GM18498 (cell line): ENCODE results near the gene C10orf67.
"Not testable (repeated sequence)": the region's sequence is repeated elsewhere in the genome, so short reads cannot be mapped to it uniquely, and the experiment has no call there.

Source experiments
- ATAC-seq: cut with Tn5 transposase; IDR thresholded peaks from one replicate; pipeline ENCODE4 v1.9.1; 2021; ENCODE audit warnings: mild to moderate bottlenecking, moderate library complexity; ENCODE audit not compliant: unreplicated experiment

The C10orf67 gene

DNA sequence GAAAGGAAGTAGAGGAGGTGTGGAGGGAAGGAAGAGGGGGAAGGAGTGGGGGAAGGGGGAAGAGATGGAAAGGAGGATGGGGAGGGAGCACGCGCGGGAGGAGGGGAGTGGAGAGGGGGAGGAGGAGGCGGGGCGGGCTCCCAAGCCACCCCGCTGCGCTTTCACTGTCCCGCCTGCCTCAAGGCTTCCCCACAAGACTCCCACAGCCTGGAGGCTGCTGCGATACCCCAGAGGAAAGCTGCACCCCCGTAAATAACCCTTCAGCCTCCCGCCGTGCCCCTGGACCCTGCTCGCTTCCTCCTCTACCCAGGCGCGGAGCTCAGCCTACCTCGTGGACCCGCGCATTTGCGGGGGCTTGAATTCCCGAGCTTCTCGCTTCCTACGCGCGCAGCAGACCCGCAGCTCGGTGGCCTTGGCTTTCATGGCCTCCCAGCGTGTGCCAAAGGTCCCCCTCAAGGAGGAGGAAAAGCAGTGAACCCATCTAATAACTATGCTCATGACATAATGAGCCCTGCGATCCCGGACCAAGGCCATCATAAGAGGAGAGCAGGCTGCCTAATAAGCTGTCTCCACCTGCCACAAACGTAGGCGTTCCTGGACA is at the start of gene C10orf67:
TSS of gene C10orf67 (minus strand) at position 557 of the 601 bp plus-strand sequence. CDS start at position 534, 23 bp downstream.
- peak; percentile 40 for ATAC-seq

- no peak for ATAC-seq
These were observed 47.2 kb upstream of the C10orf67 start for GRCh38 chr10:23391821-23392220.

DNA sequence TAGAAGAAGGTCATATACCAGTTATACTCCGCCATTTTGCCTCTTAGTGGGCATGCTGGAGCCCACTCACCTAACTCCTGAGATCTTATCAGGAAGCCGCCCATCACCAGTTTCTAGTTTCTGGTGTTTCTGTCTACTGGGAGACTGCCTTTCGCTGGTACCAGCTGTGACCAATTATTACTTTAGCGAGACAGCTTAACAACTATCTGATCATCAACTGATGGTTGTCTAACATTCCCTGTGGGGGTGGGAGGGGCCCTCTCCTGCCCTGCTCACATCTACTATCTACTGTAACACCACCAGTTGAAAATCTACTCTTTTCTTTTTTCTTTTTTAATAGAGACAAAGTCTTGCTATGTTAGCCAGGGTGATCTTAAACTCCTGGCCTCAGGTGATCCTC is 46.2 kb upstream of the C10orf67 start:
- no peak for ATAC-seq

GRCh38 chr10:23390408-23390807 is 45.8 kb upstream of the C10orf67 start:
- not testable (repeated sequence) for ATAC-seq

- not testable (repeated sequence) for ATAC-seq
These were observed 42.9 kb upstream of the C10orf67 start for GRCh38 chr10:23387516-23387915.

GRCh38 chr10:23386052-23386451 is 41.5 kb upstream of the C10orf67 start:
- ATAC-seq, result no peak

- ATAC-seq, result no peak
These were observed 39.8 kb upstream of the C10orf67 start for GRCh38 chr10:23384364-23384763.

GRCh38 chr10:23383637-23384036 is 39.0 kb upstream of the C10orf67 start:
- ATAC-seq, result no peak

DNA sequence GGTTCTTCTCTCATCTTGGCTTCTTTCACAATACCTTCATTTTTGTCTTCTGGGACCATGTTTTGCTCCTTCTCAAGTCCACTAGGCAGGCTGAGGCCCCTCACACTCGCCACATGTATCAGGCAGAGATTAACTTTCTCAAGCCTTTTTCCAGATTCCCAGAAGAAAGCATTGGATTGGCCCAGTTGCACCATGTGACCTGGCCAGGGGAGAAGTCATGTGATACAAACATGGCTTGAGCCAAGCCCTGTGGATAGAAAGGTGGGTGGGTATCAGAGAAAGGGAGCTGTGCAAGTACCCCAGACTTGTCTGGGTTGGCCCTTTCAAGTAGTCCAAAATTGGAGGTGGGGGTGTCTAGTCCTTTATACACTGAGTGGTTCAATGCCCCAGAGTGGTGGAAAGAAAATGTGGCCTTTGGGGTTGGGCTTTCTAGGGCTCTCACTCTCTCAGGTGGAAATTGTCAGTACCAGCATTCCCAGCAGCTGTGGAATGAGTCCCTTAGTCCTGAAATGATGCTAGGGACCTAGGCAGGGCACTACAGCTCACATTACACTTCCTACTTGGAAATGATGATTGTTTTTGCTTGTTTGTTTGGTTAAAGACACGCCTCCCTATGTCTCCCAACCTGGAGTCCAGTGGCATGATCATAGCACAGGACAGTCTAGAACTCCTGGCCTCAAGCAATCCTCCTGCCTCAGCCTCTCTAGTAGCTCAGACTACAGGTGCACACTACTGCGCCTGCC is 36.9 kb upstream of the C10orf67 start:
- no peak for ATAC-seq

DNA sequence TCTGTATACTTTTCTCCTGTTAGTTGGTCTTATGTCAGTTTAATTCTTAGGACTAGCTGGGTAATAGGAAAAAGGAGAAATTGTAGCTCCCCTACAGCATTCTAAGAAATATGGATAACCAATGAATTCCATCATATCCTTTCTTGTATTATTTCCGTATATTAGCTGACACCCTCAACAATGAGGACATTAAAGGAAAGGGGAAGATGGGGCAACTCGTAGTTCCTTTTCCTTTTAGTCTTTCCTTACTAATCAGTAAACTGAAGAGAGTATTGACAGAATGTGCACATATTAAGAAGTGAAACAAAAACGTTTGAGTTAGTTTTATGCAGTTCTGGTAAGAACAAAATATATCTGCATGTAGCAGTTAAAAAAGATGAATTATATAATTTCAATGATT is 35.1 kb upstream of the C10orf67 start:
- ATAC-seq, result no peak

- no peak for ATAC-seq
These were observed 31.6 kb upstream of the C10orf67 start for GRCh38 chr10:23376229-23376655.

DNA sequence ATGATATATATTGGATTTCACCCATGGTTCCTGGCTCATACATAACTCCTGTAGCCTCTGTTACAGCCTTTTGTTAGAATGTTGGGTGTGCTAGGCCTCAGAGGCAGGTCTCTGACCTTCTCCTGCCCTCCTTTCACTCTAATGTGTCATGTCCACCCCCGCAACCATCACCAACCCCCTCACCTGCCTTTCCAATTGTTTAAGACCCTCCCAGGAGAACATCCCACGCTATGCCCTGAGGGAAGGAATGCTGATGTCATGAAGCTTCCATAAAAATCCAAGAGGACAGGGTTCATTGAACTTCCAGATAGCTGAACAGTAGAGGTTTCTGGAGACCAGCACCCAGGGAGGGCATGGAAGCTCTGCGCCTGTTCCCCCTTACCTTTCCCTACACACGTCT is 30.8 kb upstream of the C10orf67 start:
- no peak for ATAC-seq

DNA sequence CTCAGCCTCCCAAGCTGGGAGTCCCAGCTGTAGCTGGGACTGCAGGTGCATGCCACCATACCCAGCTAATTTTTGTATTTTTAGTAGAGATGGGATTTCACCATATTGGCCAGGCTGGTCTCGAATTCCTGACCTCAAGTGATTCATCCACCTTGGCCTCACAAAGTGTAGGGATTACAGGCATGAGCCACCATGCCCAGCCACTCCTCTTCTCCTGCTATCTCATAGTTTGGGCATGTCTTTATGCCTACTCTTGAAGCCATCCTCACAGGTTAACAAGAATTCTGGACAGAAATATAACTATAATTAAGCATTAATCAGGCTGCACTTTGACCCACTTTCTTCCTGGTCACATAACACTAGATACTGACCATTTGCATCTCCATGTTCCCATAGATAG is 28.6 kb upstream of the C10orf67 start:
- ATAC-seq, result no peak

DNA sequence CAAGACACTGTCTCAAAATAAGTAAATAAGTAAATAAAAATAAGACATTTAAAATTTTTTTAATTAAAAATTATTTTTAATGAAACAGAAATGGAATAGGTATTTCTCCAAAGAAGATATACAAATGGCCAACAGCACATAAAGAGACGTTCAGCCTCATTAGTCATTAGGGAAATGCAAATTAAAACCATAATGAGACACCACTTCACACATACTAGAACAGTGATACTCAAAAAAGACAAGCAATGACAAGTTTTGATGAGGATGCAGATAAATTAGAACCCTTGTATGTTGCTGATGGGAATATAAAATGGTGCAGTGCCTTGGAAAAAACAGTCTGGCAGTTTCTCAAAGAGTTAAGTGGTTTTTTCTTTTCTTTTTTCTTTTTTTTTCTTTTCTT is 26.5 kb upstream of the C10orf67 start:
- peak; percentile 31 for ATAC-seq

DNA sequence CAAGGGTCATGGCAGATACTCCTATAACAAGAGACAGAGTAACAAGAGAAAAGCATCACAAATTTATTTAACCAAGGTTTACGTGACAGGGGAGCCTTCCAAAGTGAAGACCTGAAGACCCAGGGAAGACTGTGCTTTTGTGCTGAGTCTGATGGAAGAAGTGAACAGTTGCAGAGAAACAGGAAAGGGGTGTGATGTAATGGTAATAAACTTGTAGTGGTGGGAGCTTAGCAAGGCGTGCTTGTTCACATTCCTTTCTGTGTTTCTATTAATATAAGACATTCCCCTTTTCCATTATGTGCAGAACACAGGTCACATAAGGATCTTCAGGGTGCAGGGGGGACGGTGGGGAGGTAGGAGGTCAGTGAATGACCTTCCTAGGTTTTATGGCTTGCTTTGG is 25.5 kb upstream of the C10orf67 start:
- ATAC-seq, result no peak

DNA sequence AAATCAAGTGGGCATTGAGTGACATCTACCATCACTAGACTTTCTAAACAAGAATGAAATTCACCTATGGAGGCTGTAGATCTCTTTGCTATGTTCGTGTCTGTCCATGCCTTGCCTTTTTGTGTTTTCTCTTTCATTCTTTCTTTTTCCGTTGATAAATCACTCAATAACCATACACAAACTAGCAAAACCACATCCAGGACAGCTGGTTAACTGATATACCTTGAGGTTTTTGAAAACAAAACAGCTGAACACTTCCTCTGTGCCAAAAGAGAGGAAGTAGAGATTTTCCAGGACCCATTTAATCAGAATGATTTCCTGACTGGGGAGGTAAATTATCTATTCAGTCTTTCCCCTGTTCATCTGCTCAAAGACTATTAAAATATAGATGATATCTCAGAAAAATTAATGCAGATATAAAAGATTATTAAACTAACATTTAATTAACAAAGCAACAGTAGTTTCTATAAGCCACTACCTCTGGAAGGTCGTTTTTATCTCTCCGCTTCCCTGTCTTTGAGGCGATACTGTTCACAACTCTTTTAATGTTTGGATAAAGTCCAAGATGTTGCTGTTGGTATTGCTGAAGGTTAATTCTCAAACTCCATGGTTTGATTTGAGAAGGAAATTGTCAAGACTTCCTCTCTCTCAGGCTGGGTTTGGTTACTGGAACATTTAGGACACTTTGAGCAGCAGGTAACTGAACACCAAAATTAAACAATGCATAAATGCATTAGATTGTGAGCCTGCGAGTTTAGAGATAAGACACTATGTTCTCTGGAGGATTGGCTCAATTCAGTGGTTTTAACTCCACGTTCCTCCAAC is 24.4 kb upstream of the C10orf67 start:
- ATAC-seq, result peak; percentile 73

DNA sequence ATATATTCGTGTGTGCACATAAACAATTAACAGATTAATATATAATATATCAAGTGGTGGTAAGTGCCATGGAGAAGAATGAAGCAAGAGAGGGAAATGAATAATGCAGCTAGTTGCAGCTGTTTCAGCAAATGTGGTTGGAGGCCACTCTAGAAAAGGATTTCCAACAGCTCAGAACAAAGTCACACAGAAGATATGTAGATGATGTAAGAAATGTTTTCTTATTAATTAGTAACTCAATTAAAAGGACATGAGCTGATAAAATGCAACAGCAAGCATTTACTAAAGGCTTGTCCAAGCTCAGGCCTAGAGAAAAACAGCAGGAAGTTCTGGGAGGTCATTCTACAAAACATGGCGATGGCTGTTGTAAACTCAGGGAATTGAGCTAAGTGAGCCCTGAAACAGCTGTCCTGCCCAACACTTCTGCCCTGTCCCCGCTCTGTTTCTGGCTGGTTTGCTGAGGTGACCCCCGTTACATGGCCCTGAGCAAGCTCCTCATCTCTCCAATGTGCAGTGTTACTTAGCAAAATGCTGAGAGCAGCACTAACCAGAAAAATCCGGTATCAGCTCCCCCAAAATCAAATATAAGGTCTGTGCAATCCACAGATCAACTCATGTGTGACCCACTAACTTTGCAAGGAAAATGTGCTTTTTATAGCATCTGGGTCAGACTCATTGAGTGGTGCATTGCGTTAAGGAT is 23.4 kb upstream of the C10orf67 start:
- ATAC-seq, result no peak

DNA sequence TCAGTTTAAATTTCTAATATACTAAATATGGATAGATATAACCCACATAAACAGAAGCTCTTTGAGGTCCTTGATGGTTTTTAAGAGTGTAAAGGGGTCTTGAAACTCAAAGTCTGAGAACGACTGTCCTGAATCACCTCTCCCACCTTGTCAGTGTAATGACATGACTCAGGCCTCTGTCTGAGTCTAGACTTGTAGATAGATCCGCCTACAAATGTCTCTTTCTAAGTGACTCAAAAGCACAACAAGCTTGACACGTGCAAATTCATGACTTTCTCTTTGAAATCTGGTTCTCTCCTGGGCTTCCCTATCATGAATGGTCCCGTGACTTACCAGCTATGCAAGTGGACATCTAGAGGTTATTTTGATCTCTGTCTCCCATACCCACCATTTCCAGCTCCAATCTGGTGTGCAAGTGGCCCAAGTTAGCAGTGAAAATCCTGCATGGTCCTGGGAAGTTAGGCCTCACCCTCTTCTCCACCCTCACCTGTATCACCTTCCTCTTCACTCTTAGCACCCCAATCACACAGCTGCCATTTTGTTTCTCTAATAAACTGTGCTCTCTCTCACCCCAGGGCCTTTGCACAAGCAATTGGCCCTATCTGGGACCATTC is 20.9 kb upstream of the C10orf67 start:
- ATAC-seq, result peak; percentile 38

- ATAC-seq, result no peak
These were observed 19.8 kb upstream of the C10orf67 start for GRCh38 chr10:23364378-23364777.

GRCh38 chr10:23363793-23364135 is 19.2 kb upstream of the C10orf67 start:
- no peak for ATAC-seq
